Fibroblast of lung (primary cell): ENCODE data around the gene GPR173. TPM values are rescaled to one million over a fixed set of nuclear protein-coding genes. Genes with fewer than 3 reads are reported as not detected.
A peak's percentile ranks its signal among the peaks of the same experiment; 100 is the strongest.

Experiments
- DNase-seq, 2 donors: peaks; one replicate each; pipeline versions ENCODE4 v3.0.0 to v3.0.0-alpha.2; 2010; ENCODE audit warnings: low read depth in 2 of 2
- H2AFZ ChIP-seq: 2 replicates; pipeline ENCODE4 v1.5.1; 2012; ENCODE audit warnings: low read length, control low read depth, inconsistent platforms
- H3K27ac ChIP-seq: 2 replicates; pipeline ENCODE4 v1.5.1; 2011; ENCODE audit warnings: low read length, control low read depth; ENCODE audit not compliant: insufficient read depth
- H3K27me3 ChIP-seq: 2 replicates; pipeline ENCODE4 v1.5.1; 2011; ENCODE audit warnings: mild to moderate bottlenecking, low read length; ENCODE audit not compliant: control insufficient read depth, insufficient read depth
- H3K36me3 ChIP-seq: 2 replicates; pipeline ENCODE4 v1.5.1; 2011; ENCODE audit warnings: low read length; ENCODE audit not compliant: control insufficient read depth, insufficient read depth
- H3K4me1 ChIP-seq: 2 replicates; pipeline ENCODE4 v1.5.1; 2011; ENCODE audit warnings: low read length; ENCODE audit not compliant: control insufficient read depth, insufficient read depth; ENCODE audit errors: extremely low read depth
- H3K4me2 ChIP-seq: 2 replicates; pipeline ENCODE4 v1.5.1; 2011; ENCODE audit warnings: low read length, control low read depth; ENCODE audit not compliant: insufficient read depth; ENCODE audit errors: extremely low read depth
- H3K4me3 ChIP-seq, 4 experiments: fragments of 200-600 bp in 1 of 4; sonication (generic) in 1 of 4; replicated peaks in 1 of 4; 2 replicates each; pipeline ENCODE4 v1.5.1; 2011 to 2016; ENCODE audit warnings: low read length in 4 of 4, low read depth in 3 of 4, mild to moderate bottlenecking in 3 of 4, control low read depth in 2 of 4, inconsistent platforms in 1 of 4, mixed read lengths in 1 of 4; ENCODE audit not compliant: insufficient read depth in 1 of 4; ENCODE audit errors: control extremely low read depth in 1 of 4
- H3K79me2 ChIP-seq: 2 replicates; pipeline ENCODE4 v1.5.1; 2012; ENCODE audit warnings: mild to moderate bottlenecking, low read length, inconsistent platforms; ENCODE audit not compliant: control insufficient read depth, insufficient read depth
- H3K9ac ChIP-seq: 2 replicates; pipeline ENCODE4 v1.5.1; 2011; ENCODE audit warnings: mild to moderate bottlenecking, low read length, control low read depth; ENCODE audit not compliant: insufficient read depth
- H3K9me3 ChIP-seq: 2 replicates; pipeline ENCODE4 v1.5.1; 2012; ENCODE audit warnings: low read depth, low read length; ENCODE audit not compliant: control insufficient read depth, insufficient read depth
- H4K20me1 ChIP-seq: 2 replicates; pipeline ENCODE4 v1.5.1; 2011; ENCODE audit warnings: low read length; ENCODE audit not compliant: control insufficient read depth, insufficient read depth; ENCODE audit errors: extremely low read depth
- CTCF ChIP-seq, 2 donors: IDR thresholded peaks in 1 of 2; conservative IDR thresholded peaks in 1 of 2; 1 replicate in 1 of 2; 2 replicates in 1 of 2; pipeline ENCODE4 v1.5.1; 2011 to 2012; ENCODE audit warnings: low read length in 2 of 2, control low read depth in 1 of 2, inconsistent platforms in 1 of 2, low read depth in 1 of 2, mild to moderate bottlenecking in 1 of 2
- EZH2 ChIP-seq: IDR thresholded peaks from 2 replicates; pipeline ENCODE4 v1.5.1; 2012; ENCODE audit warnings: low read length, control low read depth, mild to moderate bottlenecking; ENCODE audit errors: missing control alignments
- polyA plus RNA-seq, 2 donors: library from polyadenylated mRNA; depleted of rRNA in 1 of 2; stranded (reverse) in 1 of 2; unstranded in 1 of 2; fragments of >200 nt; gene quantifications; 2 replicates each; pipeline ENCODE4 v1.2.1, GENCODE V29; 2011 to 2012; ENCODE audit warnings: missing spikeins in 1 of 2
- total RNA-seq: library from RNA; depleted of rRNA; stranded (reverse); fragments of >200 nt; gene quantifications from 2 replicates; pipeline ENCODE4 v1.2.1, GENCODE V29; 2014

Gene GPR173
- total and polyA plus RNA-seq, 2 donors (not counting 1 experiment from before 2014, with no cell fraction given): 3.9 to 5.6 TPM

- H4K20me1 ChIP-seq: no peaks in the 10 kb centered on the region
- H3K4me1 ChIP-seq: peaks cover 4% of the 10 kb centered on the region
- H3K79me2 ChIP-seq: no peaks in the 10 kb centered on the region
- TF ChIP-seq EZH2 (no peak), CTCF (conservative IDR thresholded peaks at IDR 0.05 in 1 of 2, IDR thresholded peaks at IDR 0.05 in 1 of 2; ENCODE audit: low read depth in 1 of 2, low read length in 2 of 2) (no peak)
- H3K27ac ChIP-seq: no peak overlapping the region
- no peak overlapping the region for H3K4me2 ChIP-seq
- no peak for DNase-seq
- H3K9me3 ChIP-seq: no peaks in the 10 kb centered on the region
- no peaks in the 10 kb centered on the region for H3K27me3 ChIP-seq
- no peak overlapping the region for H2AFZ ChIP-seq
- H3K4me3 ChIP-seq: no peak overlapping the region
- H3K9ac ChIP-seq: no peak overlapping the region
- peaks cover 3% of the 10 kb centered on the region for H3K36me3 ChIP-seq
Measured at GRCh38 chrX:53078943-53079342, 30.4 kb downstream of the GPR173 start.

- peak overlapping the region; percentile 1 for H3K27ac ChIP-seq
- H3K36me3 ChIP-seq: peaks cover 9% of the 10 kb centered on the region
- no peaks in the 10 kb centered on the region for H4K20me1 ChIP-seq
- H3K9me3 ChIP-seq: no peaks in the 10 kb centered on the region
- peaks cover 4% of the 10 kb centered on the region for H3K4me1 ChIP-seq
- H3K9ac ChIP-seq: no peak overlapping the region
- H3K27me3 ChIP-seq: no peaks in the 10 kb centered on the region
- peak overlapping the region in 2 of 4 experiments; percentile 28 to 36 for H3K4me3 ChIP-seq
- H3K4me2 ChIP-seq: peak overlapping the region; percentile 40
- H3K79me2 ChIP-seq: no peaks in the 10 kb centered on the region
- no peak for TF ChIP-seq EZH2
- H2AFZ ChIP-seq: no peak overlapping the region
- peak; percentile 19 to 29 for DNase-seq
Measured at GRCh38 chrX:53080628-53081580, 32.3 kb downstream of the GPR173 start.

GRCh38 chrX:53081925-53082772, 33.6 kb downstream of the GPR173 start, which contains the start of gene TSPYL2:
Gene TSPYL2 (plus strand): TSS chrX:53082367. CDS start chrX:53082499, 132 bp downstream.
- Histone ChIP-seq H3K4me3 (peak within 1 kb of the TSS; percentile 61 to 80 (median 68)), H3K9me3 (no peaks in the 10 kb centered on the region), H4K20me1 (no peaks in the 10 kb centered on the region), H3K36me3 (peaks cover 10% of the 10 kb centered on the region), H3K4me2 (peak within 1 kb of the TSS; percentile 81), H3K4me1 (peaks cover 4% of the 10 kb centered on the region), H3K79me2 (no peaks in the 10 kb centered on the region), H3K9ac (peak within 1 kb of the TSS; percentile 80), H3K27me3 (no peaks in the 10 kb centered on the region), H2AFZ (no peak within 1 kb of the TSS), H3K27ac (peak within 1 kb of the TSS; percentile 76)
- TF ChIP-seq CTCF (conservative IDR thresholded peaks at IDR 0.05 in 1 of 2, IDR thresholded peaks at IDR 0.05 in 1 of 2; ENCODE audit: low read depth in 1 of 2, low read length in 2 of 2): no peak
- no peak for TF ChIP-seq EZH2
- DNase-seq: peak; percentile 97
